ENCODE results near the gene CBFB.

DNA sequence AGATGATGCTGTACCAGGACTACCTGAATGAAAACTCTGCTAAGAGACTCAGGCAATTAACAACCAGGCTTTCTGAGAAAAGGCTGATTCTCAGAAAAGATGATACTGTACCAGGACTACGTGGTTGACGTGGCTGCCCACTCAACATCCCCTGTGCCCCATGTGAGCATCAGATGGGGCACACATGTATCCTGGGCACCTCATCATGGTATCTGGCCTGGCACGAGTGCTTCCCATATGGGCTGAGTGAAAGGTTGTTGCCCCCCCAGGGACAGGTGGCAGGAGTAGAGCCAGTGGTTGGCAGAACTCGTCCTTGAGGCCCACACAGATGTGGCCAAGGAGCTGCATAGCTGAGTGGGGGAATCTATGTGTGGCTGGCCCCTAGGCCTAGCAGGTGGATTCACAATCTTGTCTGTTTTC lies 44.0 kb upstream of the CBFB start:
- TF ChIP-seq POLR2AphosphoS5 (IDR thresholded peaks at IDR 0.05; ENCODE audit: low read depth) = no peak
- TF ChIP-seq, protein P1, sequence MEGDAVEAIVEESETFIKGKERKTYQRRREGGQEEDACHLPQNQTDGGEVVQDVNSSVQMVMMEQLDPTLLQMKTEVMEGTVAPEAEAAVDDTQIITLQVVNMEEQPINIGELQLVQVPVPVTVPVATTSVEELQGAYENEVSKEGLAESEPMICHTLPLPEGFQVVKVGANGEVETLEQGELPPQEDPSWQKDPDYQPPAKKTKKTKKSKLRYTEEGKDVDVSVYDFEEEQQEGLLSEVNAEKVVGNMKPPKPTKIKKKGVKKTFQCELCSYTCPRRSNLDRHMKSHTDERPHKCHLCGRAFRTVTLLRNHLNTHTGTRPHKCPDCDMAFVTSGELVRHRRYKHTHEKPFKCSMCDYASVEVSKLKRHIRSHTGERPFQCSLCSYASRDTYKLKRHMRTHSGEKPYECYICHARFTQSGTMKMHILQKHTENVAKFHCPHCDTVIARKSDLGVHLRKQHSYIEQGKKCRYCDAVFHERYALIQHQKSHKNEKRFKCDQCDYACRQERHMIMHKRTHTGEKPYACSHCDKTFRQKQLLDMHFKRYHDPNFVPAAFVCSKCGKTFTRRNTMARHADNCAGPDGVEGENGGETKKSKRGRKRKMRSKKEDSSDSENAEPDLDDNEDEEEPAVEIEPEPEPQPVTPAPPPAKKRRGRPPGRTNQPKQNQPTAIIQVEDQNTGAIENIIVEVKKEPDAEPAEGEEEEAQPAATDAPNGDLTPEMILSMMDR (conservative IDR thresholded peaks at IDR 0.05; ENCODE audit: low read depth in 2 of 2) = no peak

All from GM23338 (cell line).